ENCODE data around the gene ESF1.

- TF ChIP-seq EZH2phosphoT487 (IDR thresholded peaks at IDR 0.05; ENCODE audit: insufficient read depth, low read depth) (no peak), EZH2 (IDR thresholded peaks at IDR 0.05; ENCODE audit: insufficient read depth, poor library complexity, severe bottlenecking) (no peak)
Observed at GRCh38 chr20:13784271-13784892, 337 bp downstream of the ESF1 start.
